HG03432 (cell line): ENCODE results near the gene CPAMD8.

Source experiments
- ATAC-seq: cut with Tn5 transposase; IDR thresholded peaks from one replicate; pipeline ENCODE4 v1.9.1; 2021; ENCODE audit warnings: mild to moderate bottlenecking, moderate library complexity; ENCODE audit not compliant: unreplicated experiment

Gene CPAMD8

DNA sequence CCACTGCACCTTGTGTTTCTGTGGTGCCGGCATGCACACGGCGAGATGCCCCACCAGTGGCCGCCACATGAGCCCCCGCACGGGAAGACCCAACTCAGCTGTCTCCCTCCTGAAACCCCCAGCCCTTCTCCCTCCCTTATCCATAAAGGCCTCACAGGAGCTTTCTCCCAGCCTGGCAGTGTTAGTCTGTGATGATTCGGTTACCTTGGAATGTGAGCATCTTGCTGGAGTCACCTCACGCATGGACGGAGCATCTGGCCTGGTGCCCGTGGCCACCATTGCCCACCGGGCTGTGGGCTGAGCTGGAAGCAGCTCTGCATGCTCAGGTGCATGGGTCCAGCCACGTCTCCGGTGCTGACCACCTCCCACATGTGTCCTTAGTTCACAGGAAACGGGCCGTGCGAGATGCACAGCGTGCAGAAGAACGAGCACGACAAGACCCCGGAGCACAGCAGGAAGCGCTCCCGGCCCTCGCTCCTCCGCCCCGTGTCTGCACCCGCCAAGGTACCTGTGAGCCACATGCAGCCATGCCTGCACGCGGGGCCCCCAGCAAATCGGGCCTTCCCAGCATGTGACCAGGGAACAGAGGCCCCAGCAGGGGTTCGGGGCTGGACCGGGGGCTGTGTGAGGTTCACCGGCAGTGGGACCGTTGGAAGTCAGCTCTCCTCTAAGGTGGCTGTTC, 175.4 kb downstream of the CPAMD8 start:
- ATAC-seq, result no peak

DNA sequence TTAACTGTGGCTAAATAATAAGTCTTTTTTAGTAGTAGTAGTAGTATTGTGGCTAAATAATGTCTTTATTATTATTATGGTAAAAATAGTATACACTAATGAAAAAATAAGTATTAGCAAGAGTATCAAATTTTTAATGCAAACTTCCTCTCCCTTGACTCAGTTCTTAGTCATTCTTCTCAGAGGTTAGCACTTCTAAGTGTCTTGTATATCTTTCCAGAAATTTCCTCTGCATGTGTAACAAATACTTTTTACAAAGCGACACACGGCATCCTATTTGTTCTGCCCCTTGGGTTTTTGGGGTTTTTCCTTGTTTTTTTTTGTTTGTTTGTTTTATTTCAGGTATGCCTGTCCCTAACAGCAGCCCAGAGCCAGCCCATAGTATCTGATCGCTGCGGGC, 176.5 kb downstream of the CPAMD8 start:
- ATAC-seq, result no peak

DNA sequence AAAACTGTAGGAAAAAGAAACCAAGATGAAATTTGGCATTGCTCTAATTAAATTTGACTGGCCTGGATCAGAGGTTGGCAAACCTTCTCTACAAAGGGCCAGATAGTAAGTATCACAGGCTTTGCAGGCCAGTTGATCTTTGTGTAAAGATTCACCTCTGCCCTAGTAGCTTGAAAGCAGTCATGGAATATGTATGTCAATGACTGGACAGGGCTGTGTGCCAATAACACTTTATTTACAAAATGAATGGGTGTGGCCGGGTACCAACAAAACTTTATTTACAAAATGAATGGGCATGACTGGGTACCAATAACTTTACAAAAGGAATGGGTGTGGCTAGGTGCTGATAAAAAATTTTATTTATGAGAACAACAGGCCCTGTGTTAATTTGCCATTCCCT, 177.4 kb downstream of the CPAMD8 start:
- ATAC-seq, result no peak

DNA sequence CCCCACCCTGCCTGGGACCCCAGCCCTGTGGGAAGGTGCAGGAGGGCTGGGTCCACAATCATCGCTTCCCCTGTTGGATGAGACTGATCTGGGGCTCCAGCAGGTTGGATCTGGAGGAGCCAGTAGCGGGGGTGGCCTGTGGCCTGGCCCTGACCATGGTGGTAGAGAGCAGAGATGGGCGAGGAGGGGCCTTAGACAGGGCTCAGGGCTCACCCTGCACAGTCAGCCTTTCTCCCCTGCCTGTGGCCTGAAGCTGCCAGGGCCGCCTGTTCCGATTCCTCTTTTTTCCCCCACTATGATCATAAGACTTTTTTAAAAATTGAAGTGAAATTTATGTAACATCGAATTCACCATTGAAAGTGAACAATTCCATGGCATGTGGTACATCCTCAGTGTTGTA, 179.2 kb downstream of the CPAMD8 start:
- no peak for ATAC-seq

DNA sequence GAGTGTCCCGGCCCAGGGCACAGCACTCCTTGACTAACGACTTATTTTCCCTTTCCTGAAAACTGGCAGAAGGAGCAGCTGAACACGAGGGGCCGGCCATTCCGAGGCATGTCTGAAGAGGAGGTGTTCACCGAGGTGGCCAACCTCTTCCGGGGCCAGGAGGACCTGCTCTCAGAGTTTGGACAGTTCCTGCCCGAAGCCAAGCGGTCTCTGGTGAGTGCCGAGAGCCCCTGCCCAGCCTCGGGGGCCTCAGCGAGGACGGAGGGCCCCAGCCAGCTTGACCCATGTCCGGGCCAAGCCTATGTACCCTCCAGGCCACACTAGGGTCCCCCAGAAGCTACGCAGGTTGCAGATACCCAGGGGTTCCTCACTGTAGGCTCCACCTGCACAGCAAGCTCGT, 179.7 kb downstream of the CPAMD8 start:
- ATAC-seq, result no peak
